ENCODE measurements around the gene ADGRE3.

ADGRE3 gene

DNA sequence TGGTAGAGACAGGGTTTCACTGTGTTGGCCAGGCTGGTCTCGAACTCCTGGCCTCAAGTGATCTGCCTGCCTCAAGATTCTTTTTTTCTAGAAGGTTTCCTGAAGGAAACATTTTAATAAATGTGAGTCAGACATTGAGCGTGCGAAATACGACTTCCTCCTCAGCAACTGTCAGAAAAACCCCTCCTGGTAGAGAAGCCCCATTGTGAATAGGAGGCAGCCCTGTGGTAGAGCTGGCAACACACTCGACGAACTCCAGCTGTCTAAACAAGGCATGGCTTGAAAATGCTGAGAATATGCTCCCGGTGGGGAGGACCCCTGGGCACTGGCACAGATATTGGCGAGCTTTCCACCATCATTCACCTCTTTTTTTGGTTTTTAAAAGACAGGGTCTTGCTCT is 25.0 kb upstream of the ADGRE3 start:
- H2BK12ac ChIP-seq (ENCODE audit: low read length), result no peak overlapping the region
- H3K4me3 ChIP-seq (ENCODE audit: low read depth, low read length), result no peak overlapping the region
- H3K36me3 ChIP-seq (ENCODE audit: control insufficient read depth in 1 of 2, insufficient read depth in 2 of 2, low read length in 2 of 2), result peaks cover 39 to 63% of the 10 kb centered on the region in 2 experiments
- H4K91ac ChIP-seq (ENCODE audit: low read depth, low read length), result no peak overlapping the region
- no peak overlapping the region for H4K8ac ChIP-seq (ENCODE audit: low read depth, low read length)
- no peak overlapping the region for H4K12ac ChIP-seq (ENCODE audit: low read depth, low read length)
- no peaks in the 10 kb centered on the region for H3K27me3 ChIP-seq (ENCODE audit: insufficient read depth, low read length)
- H3K23ac ChIP-seq (ENCODE audit: low read length), result no peak overlapping the region
- no peak overlapping the region for H3K4ac ChIP-seq (ENCODE audit: low read depth, low read length)
- H2AFZ ChIP-seq (ENCODE audit: insufficient read depth, low read length, poor library complexity), result no peak overlapping the region
- no peak overlapping the region for H3K27ac ChIP-seq (ENCODE audit: low read depth, low read length)
- no peak overlapping the region for H2AK5ac ChIP-seq (ENCODE audit: low read length)
- H3K4me2 ChIP-seq (ENCODE audit: low read length), result no peak overlapping the region
- no peaks in the 10 kb centered on the region for H3K4me1 ChIP-seq (ENCODE audit: control insufficient read depth in 1 of 2, insufficient read depth in 2 of 2, low read length in 2 of 2)
- H3K79me1 ChIP-seq (ENCODE audit: low read length), result no peaks in the 10 kb centered on the region
- H2BK120ac ChIP-seq (ENCODE audit: insufficient read depth, low read length, poor library complexity), result no peak overlapping the region
- no peak overlapping the region for H3K14ac ChIP-seq (ENCODE audit: low read length)
- no peak overlapping the region for H3K9ac ChIP-seq (ENCODE audit: low read length)
- no peak overlapping the region for H3K18ac ChIP-seq (ENCODE audit: low read length)
- H2BK5ac ChIP-seq (ENCODE audit: low read depth, low read length, poor library complexity), result no peak overlapping the region
- DNase-seq, result no peak
- peaks cover 13% of the 10 kb centered on the region for H3K9me3 ChIP-seq (ENCODE audit: insufficient read depth, low read depth, low read length)
- no peaks in the 10 kb centered on the region for H3K79me2 ChIP-seq (ENCODE audit: control insufficient read depth, insufficient read depth, low read length, poor library complexity)
- WGBS (ENCODE audit: extremely low coverage, insufficient coverage, insufficient read length), result no CpG with 5 or more reads among the region's 8 CpGs

DNA sequence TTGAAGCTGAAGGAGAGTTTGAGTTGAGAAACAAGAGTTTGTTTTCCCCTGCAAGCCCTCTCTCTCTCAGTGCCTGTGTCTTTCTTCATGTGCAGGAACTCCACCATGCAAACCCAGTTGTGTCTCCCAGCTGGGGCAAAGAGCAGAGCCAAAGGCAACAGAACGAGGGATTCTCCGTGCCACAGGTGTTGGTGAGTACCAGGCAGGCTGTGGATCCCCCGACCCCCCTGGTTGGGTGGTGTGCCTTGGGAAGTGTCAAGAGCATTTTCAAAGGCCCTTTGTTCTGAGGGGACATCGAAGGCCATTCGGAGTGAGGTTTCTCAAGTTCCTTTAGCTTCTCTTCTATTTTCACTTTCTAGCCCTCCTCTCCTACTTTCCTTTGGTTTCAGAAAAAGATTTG is 20.8 kb upstream of the ADGRE3 start:
- Histone ChIP-seq H4K91ac (ENCODE audit: low read depth, low read length) (no peak overlapping the region), H2AFZ (ENCODE audit: insufficient read depth, low read length, poor library complexity) (no peak overlapping the region), H3K4me1 (ENCODE audit: control insufficient read depth in 1 of 2, insufficient read depth in 2 of 2, low read length in 2 of 2) (no peaks in the 10 kb centered on the region), H3K14ac (ENCODE audit: low read length) (no peak overlapping the region), H4K8ac (ENCODE audit: low read depth, low read length) (no peak overlapping the region), H2BK5ac (ENCODE audit: low read depth, low read length, poor library complexity) (no peak overlapping the region), H3K4me3 (ENCODE audit: low read depth, low read length) (no peak overlapping the region), H3K79me2 (ENCODE audit: control insufficient read depth, insufficient read depth, low read length, poor library complexity) (no peaks in the 10 kb centered on the region), H3K27me3 (ENCODE audit: insufficient read depth, low read length) (no peaks in the 10 kb centered on the region), H3K27ac (ENCODE audit: low read depth, low read length) (no peak overlapping the region), H3K9me3 (ENCODE audit: insufficient read depth, low read depth, low read length) (no peaks in the 10 kb centered on the region), H3K79me1 (ENCODE audit: low read length) (no peaks in the 10 kb centered on the region), H2BK120ac (ENCODE audit: insufficient read depth, low read length, poor library complexity) (no peak overlapping the region), H3K9ac (ENCODE audit: low read length) (no peak overlapping the region), H3K4ac (ENCODE audit: low read depth, low read length) (no peak overlapping the region), H3K4me2 (ENCODE audit: low read length) (no peak overlapping the region), H2AK5ac (ENCODE audit: low read length) (no peak overlapping the region), H2BK12ac (ENCODE audit: low read length) (no peak overlapping the region), H3K18ac (ENCODE audit: low read length) (no peak overlapping the region), H3K23ac (ENCODE audit: low read length) (no peak overlapping the region), H4K12ac (ENCODE audit: low read depth, low read length) (no peak overlapping the region), H3K36me3 (ENCODE audit: control insufficient read depth in 1 of 2, insufficient read depth in 2 of 2, low read length in 2 of 2) (peaks cover 21 to 31% of the 10 kb centered on the region in 2 experiments)
- DNase-seq, result no peak
- no CpG with 5 or more reads among the region's 5 CpGs for WGBS (ENCODE audit: extremely low coverage, insufficient coverage, insufficient read length)

DNA sequence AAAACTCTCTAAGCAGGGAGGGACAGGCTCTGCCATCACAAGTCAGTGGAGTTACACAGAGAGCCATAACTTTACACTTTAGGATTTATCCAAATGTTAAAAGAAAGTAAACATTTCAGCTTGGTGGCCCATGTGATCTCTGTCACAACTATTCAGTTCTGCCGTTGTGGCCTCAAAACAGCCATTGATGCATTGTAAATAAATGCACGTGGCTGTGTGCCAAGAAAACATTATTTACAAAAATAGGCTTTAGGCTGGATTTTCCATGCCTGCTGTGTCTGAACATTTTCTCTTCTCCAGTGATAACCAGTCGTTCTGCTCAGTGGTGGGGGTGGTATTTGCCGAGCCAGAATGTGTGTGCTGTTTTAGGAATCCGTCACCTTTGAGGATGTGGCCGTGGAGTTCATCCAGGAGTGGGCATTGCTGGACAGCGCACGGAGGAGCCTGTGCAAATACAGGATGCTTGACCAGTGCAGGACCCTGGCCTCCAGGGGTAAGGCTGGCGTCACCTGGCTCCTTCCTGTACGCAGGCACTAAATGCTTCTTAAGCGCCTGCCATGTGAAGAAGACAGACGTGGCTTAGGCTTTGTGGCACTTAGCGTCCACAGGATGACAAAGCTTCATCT is 20.1 kb upstream of the ADGRE3 start:
- Histone ChIP-seq H2BK5ac (ENCODE audit: low read depth, low read length, poor library complexity) (no peak overlapping the region), H3K4me3 (ENCODE audit: low read depth, low read length) (no peak overlapping the region), H4K91ac (ENCODE audit: low read depth, low read length) (no peak overlapping the region), H3K4ac (ENCODE audit: low read depth, low read length) (no peak overlapping the region), H3K9ac (ENCODE audit: low read length) (no peak overlapping the region), H3K4me2 (ENCODE audit: low read length) (no peak overlapping the region), H2BK12ac (ENCODE audit: low read length) (no peak overlapping the region), H3K9me3 (ENCODE audit: insufficient read depth, low read depth, low read length) (no peaks in the 10 kb centered on the region), H3K14ac (ENCODE audit: low read length) (no peak overlapping the region), H3K79me1 (ENCODE audit: low read length) (peaks cover 4% of the 10 kb centered on the region), H3K18ac (ENCODE audit: low read length) (no peak overlapping the region), H4K8ac (ENCODE audit: low read depth, low read length) (no peak overlapping the region), H2BK120ac (ENCODE audit: insufficient read depth, low read length, poor library complexity) (no peak overlapping the region), H2AFZ (ENCODE audit: insufficient read depth, low read length, poor library complexity) (no peak overlapping the region), H3K27me3 (ENCODE audit: insufficient read depth, low read length) (no peaks in the 10 kb centered on the region), H3K23ac (ENCODE audit: low read length) (no peak overlapping the region), H3K4me1 (ENCODE audit: control insufficient read depth in 1 of 2, insufficient read depth in 2 of 2, low read length in 2 of 2) (no peaks in the 10 kb centered on the region), H2AK5ac (ENCODE audit: low read length) (no peak overlapping the region), H3K36me3 (ENCODE audit: control insufficient read depth in 1 of 2, insufficient read depth in 2 of 2, low read length in 2 of 2) (peaks cover 15 to 24% of the 10 kb centered on the region in 2 experiments), H3K79me2 (ENCODE audit: control insufficient read depth, insufficient read depth, low read length, poor library complexity) (peaks cover 3% of the 10 kb centered on the region), H4K12ac (ENCODE audit: low read depth, low read length) (no peak overlapping the region), H3K27ac (ENCODE audit: low read depth, low read length) (no peak overlapping the region)
- WGBS (ENCODE audit: extremely low coverage, insufficient coverage, insufficient read length), result no CpG with 5 or more reads among the region's 13 CpGs
- no peak for DNase-seq

DNA sequence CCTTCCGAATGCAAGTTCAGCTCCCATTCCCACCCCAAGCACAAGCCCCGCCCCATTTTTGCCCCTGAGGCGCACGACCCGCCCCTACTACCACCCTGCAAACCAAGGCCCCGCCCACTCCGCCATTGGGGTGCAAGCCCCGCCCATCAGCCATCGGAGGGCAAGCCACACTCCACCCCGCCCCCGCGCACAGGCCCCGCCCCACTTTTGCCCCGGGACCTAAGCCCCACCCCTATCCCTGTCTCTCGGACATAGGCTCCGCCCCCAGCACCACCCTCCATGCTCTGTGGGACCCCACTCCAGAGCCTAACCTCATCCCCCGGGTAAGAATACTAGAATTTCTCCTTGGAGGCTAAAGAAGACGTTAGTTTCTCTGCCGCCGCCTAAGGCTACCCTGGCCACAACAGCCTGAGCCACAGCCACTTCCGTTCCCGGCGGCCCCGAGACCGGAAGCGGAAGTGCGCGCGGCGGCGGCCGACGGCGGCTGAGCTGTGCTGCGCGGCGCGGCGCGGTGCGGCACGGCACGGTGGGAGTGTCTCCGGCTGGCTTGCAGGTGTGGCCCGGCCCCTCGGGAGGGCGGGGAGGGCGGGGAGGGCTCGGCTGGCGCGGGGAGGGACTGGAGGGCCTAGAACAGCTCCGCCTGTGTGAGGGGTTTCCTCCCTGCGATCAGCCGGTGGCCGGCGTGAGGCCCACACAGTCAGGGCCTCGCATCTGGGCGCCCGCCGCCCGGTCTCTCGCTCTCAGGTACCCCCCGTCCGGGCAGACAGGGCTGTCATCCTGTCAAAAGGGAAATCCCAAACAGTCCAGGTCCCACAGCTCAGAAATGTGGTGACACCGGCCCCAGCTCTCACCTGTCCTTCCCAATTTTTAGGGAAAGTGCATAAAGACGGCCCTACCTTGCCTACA is 15.2 kb upstream of the ADGRE3 start, which contains the start of gene ZNF333:
ZNF333 (plus strand) TSS at position 451 of the 906 bp plus-strand sequence. CDS start 3,444 bp downstream, outside the sequence.
- peaks cover 1 to 6% of the 10 kb centered on the region in 2 experiments for H3K36me3 ChIP-seq (ENCODE audit: control insufficient read depth in 1 of 2, insufficient read depth in 2 of 2, low read length in 2 of 2)
- DNase-seq, result peak; percentile 80 to 93
- H2BK120ac ChIP-seq (ENCODE audit: insufficient read depth, low read length, poor library complexity), result peak within 1 kb of the TSS; percentile 83
- H3K9me3 ChIP-seq (ENCODE audit: insufficient read depth, low read depth, low read length), result no peaks in the 10 kb centered on the region
- H4K12ac ChIP-seq (ENCODE audit: low read depth, low read length), result peak within 1 kb of the TSS; percentile 80
- H3K23ac ChIP-seq (ENCODE audit: low read length), result no peak within 1 kb of the TSS
- peak within 1 kb of the TSS; percentile 85 for H2BK5ac ChIP-seq (ENCODE audit: low read depth, low read length, poor library complexity)
- H3K4me1 ChIP-seq (ENCODE audit: control insufficient read depth in 1 of 2, insufficient read depth in 2 of 2, low read length in 2 of 2), result no peaks in the 10 kb centered on the region
- peak within 1 kb of the TSS; percentile 95 for H3K18ac ChIP-seq (ENCODE audit: low read length)
- no peak within 1 kb of the TSS for H2AK5ac ChIP-seq (ENCODE audit: low read length)
- H4K8ac ChIP-seq (ENCODE audit: low read depth, low read length), result peak within 1 kb of the TSS; percentile 99
- peaks cover 3% of the 10 kb centered on the region for H3K79me2 ChIP-seq (ENCODE audit: control insufficient read depth, insufficient read depth, low read length, poor library complexity)
- H3K4ac ChIP-seq (ENCODE audit: low read depth, low read length), result peak within 1 kb of the TSS; percentile 78
- peak within 1 kb of the TSS; percentile 98 for H3K4me2 ChIP-seq (ENCODE audit: low read length)
- H3K9ac ChIP-seq (ENCODE audit: low read length), result peak within 1 kb of the TSS; percentile 95
- H2AFZ ChIP-seq (ENCODE audit: insufficient read depth, low read length, poor library complexity), result peak within 1 kb of the TSS; percentile 94
- H3K79me1 ChIP-seq (ENCODE audit: low read length), result peaks cover 5% of the 10 kb centered on the region
- peak within 1 kb of the TSS; percentile 97 for H4K91ac ChIP-seq (ENCODE audit: low read depth, low read length)
- H3K14ac ChIP-seq (ENCODE audit: low read length), result peak within 1 kb of the TSS; percentile 79
- WGBS (ENCODE audit: extremely low coverage, insufficient coverage, insufficient read length), result no CpG with 5 or more reads among the region's 66 CpGs
- no peak within 1 kb of the TSS for H2BK12ac ChIP-seq (ENCODE audit: low read length)
- peak within 1 kb of the TSS; percentile 81 for H3K4me3 ChIP-seq (ENCODE audit: low read depth, low read length)
- H3K27me3 ChIP-seq (ENCODE audit: insufficient read depth, low read length), result no peaks in the 10 kb centered on the region
- peak within 1 kb of the TSS; percentile 97 for H3K27ac ChIP-seq (ENCODE audit: low read depth, low read length)
